Activated CD4-positive, alpha-beta T cell treated with anti-CD3 and anti-CD28 coated beads for 36 hours (primary cell): ENCODE results near the gene HPRT1. TPM values are rescaled to one million over a fixed set of nuclear protein-coding genes. Genes with fewer than 3 reads are reported as not detected.

Experiments
- ATAC-seq: fragments of 200-7000 bp; cut with Tn5 transposase; one replicate; pipeline ENCODE4 v1.10.0; 2021; ENCODE audit warnings: mild to moderate bottlenecking, moderate library complexity
- CTCF ChIA-PET: fragments of 350-600 bp; sonication (Branson Sonifier 250); formaldehyde crosslinking; loops from one replicate; lab custom pipeline; 2021; ENCODE audit warnings: antibody characterized with exemption; lab: Charles Lee
- POLR2A ChIA-PET: fragments of 350-600 bp; sonication (Branson Sonifier 250); formaldehyde crosslinking; loops from one replicate; lab custom pipeline; 2021; ENCODE audit warnings: antibody characterized with exemption, inconsistent platforms; lab: Charles Lee
- DNase-seq: peaks from one replicate; pipeline ENCODE4 v3.0.0-alpha.2; 2020
- H3K27ac Mint-ChIP-seq: one replicate; pipeline ENCODE4 v1.8.0; 2021; ENCODE audit warnings: mixed read lengths
- H3K27me3 Mint-ChIP-seq: one replicate; pipeline ENCODE4 v1.8.0; 2021; ENCODE audit warnings: mixed read lengths
- H3K36me3 Mint-ChIP-seq: one replicate; pipeline ENCODE4 v1.8.0; 2021; ENCODE audit warnings: low read depth, mixed read lengths
- H3K4me1 Mint-ChIP-seq: one replicate; pipeline ENCODE4 v1.8.0; 2021; ENCODE audit warnings: mixed read lengths
- H3K4me3 Mint-ChIP-seq: one replicate; pipeline ENCODE4 v1.8.0; 2021; ENCODE audit warnings: mild to moderate bottlenecking, moderate library complexity, mixed read lengths
- H3K9me3 Mint-ChIP-seq: one replicate; pipeline ENCODE4 v1.8.0; 2021; ENCODE audit warnings: low read depth, mixed read lengths
- intact Hi-C, 2 experiments: fragments of 100-400 bp; cut with DNase I in 1 of 2; cut with micrococcal nuclease in 1 of 2; formaldehyde crosslinking; loops; one replicate each; pipeline versions ENCODE4 v1.14.2 to v1.15.1; 2022 to 2024; cut with DNase I, micrococcal nuclease
- microRNA-seq: library from miRNA; unstranded; fragments of <30 nt; microRNA quantifications from one replicate; pipeline ENCODE4 v1.2.0, GENCODE V29; 2021; ENCODE audit warnings: borderline replicate concordance
- total RNA-seq, 2 experiments: library from RNA; stranded (reverse); gene quantifications; one replicate each; pipeline ENCODE4 v1.2.3, GENCODE V29; 2021

HPRT1 gene
- total RNA-seq, 2 experiments from 2014 or later = 78.0 to 126 TPM

GRCh38 chrX:134544135-134544512 is 84.2 kb downstream of the HPRT1 start:
- DNase-seq (no peak), ATAC-seq (no peak)
- intact Hi-C loops = no loop called here
- ChIA-PET POLR2A (no interaction called here), CTCF (no interaction called here)
- Mint-ChIP-seq H3K27me3 (peaks cover 32% of the 10 kb centered on the region), H3K4me1 (peaks cover 11% of the 10 kb centered on the region), H3K36me3 (no peaks in the 10 kb centered on the region), H3K4me3 (no peak overlapping the region), H3K9me3 (no peaks in the 10 kb centered on the region), H3K27ac (no peak overlapping the region)

- POLR2A ChIA-PET = no interaction called here
- Mint-ChIP-seq H3K36me3 (no peaks in the 10 kb centered on the region), H3K9me3 (no peaks in the 10 kb centered on the region), H3K27me3 (peaks cover 33% of the 10 kb centered on the region), H3K27ac (no peak overlapping the region), H3K4me1 (peaks cover 11% of the 10 kb centered on the region), H3K4me3 (no peak overlapping the region)
- CTCF ChIA-PET = no interaction called here
- intact Hi-C loops = no loop called here
- no peak for DNase-seq
- no peak for ATAC-seq
Measured at GRCh38 chrX:134544513-134545151, 84.7 kb downstream of the HPRT1 start.

DNA sequence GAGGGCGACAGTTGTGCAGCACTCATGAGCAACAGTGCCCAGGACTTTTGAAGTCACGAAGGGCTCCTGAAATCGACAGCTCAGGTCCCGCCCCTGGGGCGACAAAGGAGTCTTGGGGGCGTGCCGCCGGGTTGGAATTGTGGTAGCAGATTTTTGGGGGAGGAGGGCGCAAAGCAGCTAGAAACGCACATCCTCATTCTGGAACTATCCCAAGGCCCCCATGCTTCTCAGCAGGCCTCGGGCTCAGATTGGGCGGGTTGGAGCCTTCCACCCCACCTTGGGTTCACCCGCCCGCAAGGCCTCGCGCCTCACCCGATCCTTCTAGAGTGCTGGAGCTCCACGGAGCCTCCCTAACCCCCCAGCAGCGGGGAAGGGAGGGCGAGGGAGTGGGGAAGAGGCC is 85.5 kb downstream of the HPRT1 start:
- ATAC-seq = no peak
- no peaks in the 10 kb centered on the region for H3K9me3 Mint-ChIP-seq
- H3K4me1 Mint-ChIP-seq = peaks cover 17% of the 10 kb centered on the region
- H3K36me3 Mint-ChIP-seq = no peaks in the 10 kb centered on the region
- CTCF ChIA-PET = no interaction called here
- intact Hi-C loops = no loop called here
- DNase-seq = no peak
- POLR2A ChIA-PET = interaction anchor here (0.6 kb wide), 1 partner anchor 44 kb away, joined by 6 read pairs; no protein-coding TSS in a partner anchor
- H3K4me3 Mint-ChIP-seq = no peak overlapping the region
- peaks cover 37% of the 10 kb centered on the region for H3K27me3 Mint-ChIP-seq
- no peak overlapping the region for H3K27ac Mint-ChIP-seq

DNA sequence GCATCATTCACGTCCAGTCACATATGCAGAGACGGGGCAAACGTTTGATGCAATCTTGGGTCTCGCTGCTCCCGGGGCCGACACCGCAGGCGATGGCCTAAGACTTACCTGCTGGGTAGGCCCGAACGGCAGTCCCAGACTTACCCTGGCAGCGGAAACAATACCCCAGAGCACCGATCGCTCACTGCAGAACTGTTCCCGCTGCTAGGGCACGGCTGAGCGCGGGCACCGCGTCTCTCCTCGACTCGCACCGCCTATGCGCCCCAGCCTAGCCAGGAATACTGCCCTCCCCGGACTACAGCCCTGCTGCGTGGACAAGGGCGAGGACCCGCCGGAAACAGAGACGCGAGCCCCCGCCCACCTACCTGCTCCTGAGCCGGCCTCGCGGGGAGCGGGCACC is 86.2 kb downstream of the HPRT1 start:
- Mint-ChIP-seq H3K36me3 (no peaks in the 10 kb centered on the region), H3K27me3 (peaks cover 38% of the 10 kb centered on the region), H3K4me1 (peaks cover 18% of the 10 kb centered on the region), H3K27ac (no peak overlapping the region), H3K9me3 (no peaks in the 10 kb centered on the region), H3K4me3 (no peak overlapping the region)
- ATAC-seq (no peak), DNase-seq (no peak)
- ChIA-PET POLR2A (no interaction called here), CTCF (no interaction called here)
- intact Hi-C loops = no loop called here

DNA sequence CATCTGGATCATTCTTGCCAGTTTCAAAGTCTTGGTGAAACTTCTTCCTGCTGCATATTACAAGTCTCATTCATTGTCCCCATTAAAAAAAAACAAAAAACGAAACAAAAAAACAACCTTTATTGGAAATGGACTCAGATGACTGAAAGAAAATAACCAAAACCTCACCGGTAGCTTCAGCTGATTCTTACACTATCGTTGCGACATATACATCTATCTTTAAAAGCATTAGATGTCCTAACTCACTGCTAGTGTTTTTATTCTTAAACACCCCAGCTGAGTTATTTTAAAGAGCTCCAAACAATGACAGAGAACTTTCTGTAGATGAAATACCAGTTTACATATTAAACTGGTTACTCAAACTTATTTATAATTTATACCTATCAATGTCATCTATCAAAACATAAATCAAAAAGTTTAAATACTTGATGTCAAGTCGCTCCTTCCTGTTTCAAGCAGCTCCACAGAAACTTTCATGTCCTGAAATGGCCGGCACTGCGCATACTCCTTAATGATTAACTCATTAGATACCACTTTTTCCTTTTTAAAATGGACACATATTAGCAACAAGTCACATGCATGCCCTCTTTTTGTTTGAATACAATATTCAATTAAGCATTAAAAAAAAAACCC is 87.2 kb downstream of the HPRT1 start:
- peaks cover 45% of the 10 kb centered on the region for H3K27me3 Mint-ChIP-seq
- CTCF ChIA-PET = no interaction called here

GRCh38 chrX:134548257-134549201 is 88.6 kb downstream of the HPRT1 start:
- ChIA-PET CTCF (no interaction called here), POLR2A (no interaction called here)
- DNase-seq = peak; percentile 19
- no peaks in the 10 kb centered on the region for H3K36me3 Mint-ChIP-seq
- peaks cover 51% of the 10 kb centered on the region for H3K27me3 Mint-ChIP-seq
- H3K27ac Mint-ChIP-seq = peak overlapping the region; percentile 82
- no peaks in the 10 kb centered on the region for H3K9me3 Mint-ChIP-seq
- H3K4me3 Mint-ChIP-seq = peak overlapping the region; percentile 74
- intact Hi-C loops = no loop called here
- peaks cover 18% of the 10 kb centered on the region for H3K4me1 Mint-ChIP-seq
- no peak for ATAC-seq

More for the DNA sequence above, 87.2 kb downstream of the HPRT1 start:
- Mint-ChIP-seq H3K4me3 (no peak overlapping the region), H3K9me3 (no peaks in the 10 kb centered on the region), H3K4me1 (peaks cover 18% of the 10 kb centered on the region), H3K36me3 (no peaks in the 10 kb centered on the region), H3K27ac (no peak overlapping the region)
- POLR2A ChIA-PET = no interaction called here
- intact Hi-C loops = no loop called here
- ATAC-seq (no peak), DNase-seq (no peak)

Small RNA genes lying within 50 kb of the gene (microRNA-seq; reads per million reads assigned to microRNA genes)
- gene MIR424 (1,697 reads per million, percentile 88 among the genes with 10 or more reads in this experiment), gene MIR450A1 (2.1 reads per million), gene MIR450A2 (1.8 reads per million), gene MIR450B (not detected), gene MIR503 (78.9 reads per million, percentile 61 among the genes with 10 or more reads in this experiment), gene MIR542 (3.9 reads per million, percentile 7 among the genes with 10 or more reads in this experiment)

Other genes with a start within 250 kb of the HPRT1 start
- not detected for gene CCDC160, start 223.0 kb upstream of the HPRT1 start, total RNA-seq
- gene PHF6, start 86.9 kb upstream of the HPRT1 start, total RNA-seq = 10 to 100 TPM; 53.3 to 60.6 TPM
- under 1 TPM in 1 of 2 experiments, not detected in 1; 0.18 TPM for gene PLAC1, start 198.3 kb downstream of the HPRT1 start, total RNA-seq